Bronchial epithelial cell (primary cell): ENCODE measurements around the gene HAAO. TPM values are rescaled to one million over a fixed set of nuclear protein-coding genes. Genes with fewer than 3 reads are reported as not detected.

Experiments used
- DNase-seq: peaks from one replicate; pipeline ENCODE4 v3.0.0-alpha.2; 2010; ENCODE audit warnings: low read depth
- FAIRE-seq: peaks from 2 replicates; lab custom pipeline; 2011; peaks lifted over from hg19 to GRCh38; lab: Jason Lieb, UNC
- H3K27me3 ChIP-seq: 2 replicates; pipeline ENCODE4 v1.5.1; 2011; ENCODE audit warnings: low read length; ENCODE audit not compliant: control insufficient read depth, insufficient read depth
- H3K36me3 ChIP-seq: 2 replicates; pipeline ENCODE4 v1.5.1; 2011; ENCODE audit warnings: low read length; ENCODE audit not compliant: control insufficient read depth, insufficient read depth
- H3K4me3 ChIP-seq: 2 replicates; pipeline ENCODE4 v1.5.1; 2011; ENCODE audit warnings: mild to moderate bottlenecking, low read depth, low read length, control low read depth
- CTCF ChIP-seq: IDR thresholded peaks from 2 replicates; pipeline ENCODE4 v1.5.1; 2011; ENCODE audit warnings: mild to moderate bottlenecking, moderate library complexity, low read length, control low read depth, inconsistent platforms; ENCODE audit not compliant: insufficient read depth, severe bottlenecking
- total RNA-seq: library from RNA; depleted of rRNA; stranded (reverse); fragments of >200 nt; gene quantifications from 2 replicates; pipeline ENCODE4 v1.2.1, GENCODE V29; 2014

Gene HAAO
- total RNA-seq, 1 donor from 2014 or later, result not detected

DNA sequence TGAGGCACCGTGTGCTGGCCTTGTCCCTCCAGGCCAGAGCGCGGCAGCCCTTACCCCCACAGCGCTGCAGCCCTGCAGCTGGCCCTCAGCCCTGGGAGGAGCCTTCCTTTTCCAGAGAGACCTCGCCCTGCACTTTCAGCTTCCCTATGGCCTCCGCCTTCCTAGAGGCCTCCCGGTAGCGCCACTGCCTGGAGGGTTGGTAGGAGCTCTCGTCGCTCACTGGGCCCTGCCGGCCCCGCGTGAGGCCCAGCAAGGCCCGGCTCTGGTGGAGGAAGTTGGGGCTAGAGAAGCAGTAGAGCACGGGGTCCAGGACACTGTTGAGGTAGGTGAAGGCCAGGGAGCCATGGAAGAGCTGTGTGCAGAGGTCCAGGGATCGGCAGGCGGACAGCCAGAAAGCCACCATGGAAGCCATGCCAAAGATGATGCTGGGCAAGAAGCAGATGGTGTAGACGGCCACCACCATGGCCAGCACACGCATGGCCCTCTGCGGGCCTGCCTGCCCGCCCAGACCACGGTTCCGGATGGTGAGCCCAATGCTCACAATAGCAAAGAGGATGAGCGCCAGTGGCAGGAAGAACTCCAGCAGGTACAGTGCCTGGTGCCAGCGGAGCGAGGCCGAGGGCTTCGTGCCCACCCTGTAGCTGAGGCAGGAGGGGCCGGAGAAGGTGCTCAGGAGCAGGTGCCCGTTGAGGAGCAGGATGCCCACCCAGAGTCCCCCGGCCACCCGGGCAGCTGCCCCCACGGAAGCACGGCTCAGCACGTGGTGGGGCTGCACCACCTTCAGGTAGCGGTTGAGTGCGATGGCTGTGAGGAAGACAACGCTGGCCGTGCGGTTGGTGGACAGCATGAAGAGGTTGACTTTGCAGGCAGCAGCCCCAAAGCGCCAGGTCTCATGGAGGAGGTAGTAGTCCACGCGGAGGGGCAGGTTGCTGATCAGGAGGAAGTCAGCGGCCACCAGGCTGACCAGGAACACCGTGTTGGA lies 29.3 kb downstream of the HAAO start:
- no peaks in the 10 kb centered on the region for H3K27me3 ChIP-seq
- no peak overlapping the region for H3K4me3 ChIP-seq
- no peak for FAIRE-seq
- no peaks in the 10 kb centered on the region for H3K36me3 ChIP-seq
- TF ChIP-seq CTCF, result no peak
- DNase-seq, result no peak

DNA sequence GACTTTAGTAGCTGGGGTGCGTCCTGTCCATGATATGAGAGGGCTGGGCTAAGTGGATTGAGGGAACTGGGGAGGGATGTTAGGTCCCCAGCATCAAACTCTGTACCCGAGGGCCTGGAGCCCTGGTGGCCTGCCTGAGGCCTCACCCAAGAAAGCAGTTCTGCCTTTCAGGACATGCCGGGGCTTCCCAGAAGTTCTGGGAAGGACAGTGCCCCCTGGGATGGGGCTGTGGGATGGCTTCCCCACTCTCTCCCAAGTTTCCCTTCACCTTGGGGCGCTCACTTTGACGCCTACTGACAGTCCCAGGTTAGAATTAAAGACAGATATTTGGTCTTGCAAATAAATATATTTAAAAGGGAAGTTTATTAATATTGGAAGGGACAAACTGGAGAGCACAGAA lies 30.2 kb downstream of the HAAO start:
- no peak for DNase-seq
- no peak for FAIRE-seq
- Histone ChIP-seq H3K4me3 (no peak overlapping the region), H3K36me3 (no peaks in the 10 kb centered on the region), H3K27me3 (no peaks in the 10 kb centered on the region)
- no peak for TF ChIP-seq CTCF

GRCh38 chr2:42761554-42761953 lies 30.8 kb downstream of the HAAO start:
- FAIRE-seq (no peak), DNase-seq (no peak)
- no peak overlapping the region for H3K4me3 ChIP-seq
- H3K36me3 ChIP-seq, result no peaks in the 10 kb centered on the region
- no peak for TF ChIP-seq CTCF
- H3K27me3 ChIP-seq, result no peaks in the 10 kb centered on the region

GRCh38 chr2:42758751-42759150 lies 33.6 kb downstream of the HAAO start:
- no peak for FAIRE-seq

GRCh38 chr2:42757981-42758740 lies 34.2 kb downstream of the HAAO start:
- DNase-seq (no peak), FAIRE-seq (no peak)
- TF ChIP-seq CTCF, result no peak
- no peaks in the 10 kb centered on the region for H3K27me3 ChIP-seq
- no peak overlapping the region for H3K4me3 ChIP-seq
- H3K36me3 ChIP-seq, result no peaks in the 10 kb centered on the region

More at GRCh38 chr2:42758751-42759150, 33.6 kb downstream of the HAAO start:
- Histone ChIP-seq H3K36me3 (no peaks in the 10 kb centered on the region), H3K4me3 (no peak overlapping the region), H3K27me3 (no peaks in the 10 kb centered on the region)
- DNase-seq, result no peak
- no peak for TF ChIP-seq CTCF
